Retinal pigment epithelial cell (primary cell): ENCODE results near the gene HOXA13.

ENCODE experiments used
- DNase-seq: peaks from one replicate; pipeline ENCODE4 v3.0.0-alpha.2; 2010; ENCODE audit warnings: low read depth
- H3K4me3 ChIP-seq: 2 replicates; pipeline ENCODE4 v1.5.1; 2011; ENCODE audit warnings: mild to moderate bottlenecking, low read length, control low read depth, moderate library complexity
- CTCF ChIP-seq: conservative IDR thresholded peaks from 2 replicates; pipeline ENCODE4 v1.5.1; 2011; ENCODE audit warnings: low read depth, low read length, control low read depth, inconsistent platforms

Gene HOXA13

GRCh38 chr7:27158436-27159265, 41.2 kb downstream of the HOXA13 start:
- no peak for TF ChIP-seq CTCF
- no peak overlapping the region for H3K4me3 ChIP-seq
- DNase-seq, result no peak

GRCh38 chr7:27157702-27158431, 42.0 kb downstream of the HOXA13 start:
- no peak for DNase-seq
- TF ChIP-seq CTCF, result no peak
- no peak overlapping the region for H3K4me3 ChIP-seq

- DNase-seq, result no peak
- H3K4me3 ChIP-seq, result no peak overlapping the region
- no peak for TF ChIP-seq CTCF
Measured at GRCh38 chr7:27156916-27157701, 42.8 kb downstream of the HOXA13 start.

GRCh38 chr7:27156508-27156898, 43.4 kb downstream of the HOXA13 start, which contains the start of gene HOXA7:
Gene HOXA7 (minus strand): TSS chr7:27156675. CDS start chr7:27156545, 130 bp downstream.
- no peak for TF ChIP-seq CTCF
- H3K4me3 ChIP-seq, result no peak within 1 kb of the TSS
- no peak for DNase-seq

GRCh38 chr7:27155816-27156507, 43.9 kb downstream of the HOXA13 start:
- DNase-seq, result no peak

More at GRCh38 chr7:27155816-27156507, 43.9 kb downstream of the HOXA13 start:
- H3K4me3 ChIP-seq, result no peak overlapping the region
- no peak for TF ChIP-seq CTCF
